RWPE1 (cell line): ENCODE measurements around the gene IFNG.
A peak's percentile ranks its signal among the peaks of the same experiment; 100 is the strongest.

Source experiments
- CTCF ChIA-PET: fragments of 350-600 bp; sonication (Branson Sonifier 250); formaldehyde crosslinking; extraction: SDS; loops from one replicate; lab custom pipeline; 2021; lab: Yijun Ruan, JAX
- POLR2A ChIA-PET: fragments of 400-600 bp; formaldehyde crosslinking; extraction: SDS; loops from one replicate; lab custom pipeline; 2020; ENCODE audit warnings: antibody characterized with exemption; ENCODE audit not compliant: low non-redundant PET; lab: Yijun Ruan, JAX
- DNase-seq: peaks from one replicate; pipeline ENCODE4 v3.0.0; 2012; ENCODE audit warnings: low spot score
- H3K27ac ChIP-seq: fragments of 450-650 bp; 2 replicates; pipeline ENCODE4 v1.5.1; 2017
- TF ChIP-seq, protein P1 (sequence below): fragments of 450-650 bp; conservative IDR thresholded peaks from 2 replicates; pipeline ENCODE4 v1.5.1; 2017; ENCODE audit warnings: low read depth, mild to moderate bottlenecking

Gene IFNG

DNA sequence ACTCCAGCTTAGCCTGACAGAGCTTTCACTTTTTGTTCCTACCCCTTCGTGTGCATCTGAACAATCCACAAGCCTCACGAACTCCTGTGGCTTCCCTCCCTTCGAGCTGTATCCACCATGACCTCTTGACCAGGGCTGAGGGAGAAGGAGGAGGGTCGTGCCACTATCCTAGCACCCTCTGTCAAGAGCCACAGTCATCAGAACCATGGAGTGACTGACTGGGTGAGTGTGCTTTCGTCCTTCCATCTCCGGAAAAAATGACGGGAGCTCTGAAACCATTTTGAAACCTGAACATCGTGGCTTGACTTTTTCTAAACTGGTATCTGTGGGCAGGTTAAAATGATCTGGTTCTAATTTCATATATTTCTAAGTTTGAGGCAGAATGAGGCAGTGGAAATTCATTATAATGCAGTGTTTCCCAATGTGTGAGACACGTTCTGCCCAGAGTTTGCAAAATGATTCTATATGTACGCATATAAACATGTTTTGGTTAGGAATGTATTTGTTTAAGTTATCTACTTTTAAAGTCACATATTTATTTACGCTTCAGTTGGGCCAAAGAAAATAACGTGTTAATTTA, 39.1 kb upstream of the IFNG start:
- ChIA-PET POLR2A (no interaction called here), CTCF (interaction anchor here (0.5 kb wide), 1 partner anchor 279 kb away, joined by 3 read pairs; no protein-coding TSS in a partner anchor)
- DNase-seq: no peak
- TF ChIP-seq, protein P1, sequence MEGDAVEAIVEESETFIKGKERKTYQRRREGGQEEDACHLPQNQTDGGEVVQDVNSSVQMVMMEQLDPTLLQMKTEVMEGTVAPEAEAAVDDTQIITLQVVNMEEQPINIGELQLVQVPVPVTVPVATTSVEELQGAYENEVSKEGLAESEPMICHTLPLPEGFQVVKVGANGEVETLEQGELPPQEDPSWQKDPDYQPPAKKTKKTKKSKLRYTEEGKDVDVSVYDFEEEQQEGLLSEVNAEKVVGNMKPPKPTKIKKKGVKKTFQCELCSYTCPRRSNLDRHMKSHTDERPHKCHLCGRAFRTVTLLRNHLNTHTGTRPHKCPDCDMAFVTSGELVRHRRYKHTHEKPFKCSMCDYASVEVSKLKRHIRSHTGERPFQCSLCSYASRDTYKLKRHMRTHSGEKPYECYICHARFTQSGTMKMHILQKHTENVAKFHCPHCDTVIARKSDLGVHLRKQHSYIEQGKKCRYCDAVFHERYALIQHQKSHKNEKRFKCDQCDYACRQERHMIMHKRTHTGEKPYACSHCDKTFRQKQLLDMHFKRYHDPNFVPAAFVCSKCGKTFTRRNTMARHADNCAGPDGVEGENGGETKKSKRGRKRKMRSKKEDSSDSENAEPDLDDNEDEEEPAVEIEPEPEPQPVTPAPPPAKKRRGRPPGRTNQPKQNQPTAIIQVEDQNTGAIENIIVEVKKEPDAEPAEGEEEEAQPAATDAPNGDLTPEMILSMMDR: no peak
- H3K27ac ChIP-seq: no peak overlapping the region

DNA sequence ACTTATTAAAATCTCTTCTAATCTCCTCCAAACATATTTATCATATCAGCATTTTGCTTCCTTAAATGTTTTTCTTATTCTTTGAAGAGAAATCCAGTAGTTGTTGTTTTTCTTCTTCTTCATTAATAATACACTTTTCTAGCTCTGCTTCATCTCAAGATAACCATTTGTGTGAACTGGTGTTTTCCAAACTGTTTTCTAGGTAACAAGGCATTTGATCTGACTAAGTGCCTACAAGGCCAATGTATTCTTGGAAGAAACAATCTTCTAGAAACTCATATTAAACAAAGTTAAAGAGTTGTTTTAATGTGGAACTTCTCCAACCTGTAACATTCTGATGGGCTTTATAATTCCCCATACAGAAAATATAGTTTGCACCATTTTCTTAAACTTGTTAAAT, 30.8 kb upstream of the IFNG start:
- ChIA-PET CTCF (interaction anchor here (0.7 kb wide), 1 partner anchor 385 kb away, joined by 3 read pairs; no protein-coding TSS in a partner anchor), POLR2A (no interaction called here)
- H3K27ac ChIP-seq: no peak overlapping the region
- no peak for DNase-seq
- TF ChIP-seq, protein P1: no peak

DNA sequence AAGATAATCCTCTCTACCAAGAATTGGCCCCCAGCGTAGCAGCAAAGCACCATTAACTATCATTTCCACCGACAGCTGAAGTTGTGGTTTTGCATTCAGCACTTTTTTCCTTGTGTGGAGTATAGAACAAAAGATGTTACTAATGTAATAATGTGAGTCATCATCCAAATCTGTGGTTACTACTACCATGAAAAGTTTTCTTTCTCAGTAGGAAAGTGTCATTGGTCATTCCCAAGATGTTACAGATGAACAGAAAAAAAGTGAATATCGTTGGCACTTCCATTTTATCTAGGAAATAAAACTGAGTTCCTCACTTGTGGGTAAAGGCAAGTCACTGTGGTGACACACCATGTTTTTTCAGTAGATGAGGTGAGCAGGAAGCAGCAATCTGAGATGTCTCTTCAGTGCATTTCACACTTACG, 30.3 kb upstream of the IFNG start:
- ChIA-PET CTCF (interaction anchor here (0.7 kb wide), 1 partner anchor 542 kb away, joined by 3 read pairs; no protein-coding TSS in a partner anchor), POLR2A (no interaction called here)
- DNase-seq: peak; percentile 71

DNA sequence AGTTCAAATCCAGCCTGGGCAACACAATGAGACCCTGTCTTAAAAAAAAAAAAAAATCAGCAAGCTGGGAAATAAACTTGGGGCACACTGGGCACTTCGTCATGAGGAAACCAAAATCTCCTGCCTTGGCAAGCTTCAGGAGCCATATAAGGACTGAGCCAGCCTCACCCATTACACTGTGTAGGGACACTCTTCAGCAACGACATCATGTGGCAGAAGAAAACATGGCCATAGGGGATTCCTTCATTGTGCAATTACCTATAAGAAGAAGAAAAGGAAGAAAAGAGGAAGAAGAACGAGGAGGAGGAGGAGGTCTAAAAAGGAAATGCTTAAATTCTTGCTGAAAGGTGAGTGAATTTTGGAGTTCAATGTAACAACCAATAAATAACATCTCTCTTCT, 26.1 kb upstream of the IFNG start:
- DNase-seq: no peak
- H3K27ac ChIP-seq: no peak overlapping the region
- POLR2A ChIA-PET: no interaction called here
- CTCF ChIA-PET: interaction anchor here (0.6 to 0.7 kb wide), 2 partner anchors 532 to 1520 kb away, joined by 3 read pairs; no protein-coding TSS in a partner anchor
- TF ChIP-seq, protein P1: no peak

More for the DNA sequence above, 30.3 kb upstream of the IFNG start:
- H3K27ac ChIP-seq: no peak overlapping the region
- TF ChIP-seq, protein P1: no peak

DNA sequence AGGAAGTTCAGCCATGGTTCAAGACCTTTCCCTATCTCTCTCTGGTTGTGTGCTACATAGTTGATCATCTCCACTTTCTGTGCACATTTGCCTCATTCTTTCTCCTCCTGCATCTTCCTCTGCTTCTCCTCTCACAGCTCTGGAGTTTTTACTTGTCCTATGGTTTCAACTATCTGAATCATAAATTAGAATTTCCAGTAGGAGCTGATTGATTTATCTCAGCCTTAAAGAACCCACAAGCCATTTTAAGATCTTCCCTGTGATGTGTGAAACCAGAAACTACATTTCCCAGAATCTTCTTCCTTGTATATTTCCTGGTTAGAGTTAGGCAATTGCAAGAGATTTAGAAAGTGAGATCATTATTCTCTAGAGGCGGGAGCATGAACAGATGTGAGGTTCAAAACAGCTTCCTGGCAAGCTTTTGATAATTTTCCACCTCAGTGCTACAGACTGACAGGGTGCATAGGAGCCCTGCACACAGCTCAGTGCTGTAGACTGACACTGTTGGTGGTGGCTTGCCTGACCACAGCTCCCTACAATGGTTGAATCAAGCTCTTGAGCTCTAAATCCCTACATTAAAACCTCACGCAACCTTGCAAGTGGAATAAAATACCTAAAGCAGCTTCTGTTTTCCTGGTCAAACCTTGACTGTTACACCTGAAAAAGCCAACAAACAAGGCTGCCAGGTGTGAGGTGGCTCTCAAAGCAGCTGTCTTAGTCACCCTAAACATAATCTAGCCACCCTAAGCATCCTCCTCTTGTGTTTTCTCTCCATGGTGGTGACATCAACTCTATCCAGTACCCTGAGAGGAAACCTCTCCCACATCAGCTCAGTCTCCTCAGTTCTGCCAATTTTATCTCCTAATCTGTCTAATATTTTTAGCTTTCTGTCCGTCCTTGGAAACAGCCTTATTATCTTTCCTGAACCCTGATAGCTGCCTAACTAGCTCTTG, 21.5 kb upstream of the IFNG start:
- TF ChIP-seq, protein P1: no peak
- CTCF ChIA-PET: no interaction called here
- POLR2A ChIA-PET: interaction anchor here (0.7 kb wide), 1 partner anchor 13 kb away, joined by 3 read pairs; no protein-coding TSS in a partner anchor
- no peak overlapping the region for H3K27ac ChIP-seq
- DNase-seq: no peak

DNA sequence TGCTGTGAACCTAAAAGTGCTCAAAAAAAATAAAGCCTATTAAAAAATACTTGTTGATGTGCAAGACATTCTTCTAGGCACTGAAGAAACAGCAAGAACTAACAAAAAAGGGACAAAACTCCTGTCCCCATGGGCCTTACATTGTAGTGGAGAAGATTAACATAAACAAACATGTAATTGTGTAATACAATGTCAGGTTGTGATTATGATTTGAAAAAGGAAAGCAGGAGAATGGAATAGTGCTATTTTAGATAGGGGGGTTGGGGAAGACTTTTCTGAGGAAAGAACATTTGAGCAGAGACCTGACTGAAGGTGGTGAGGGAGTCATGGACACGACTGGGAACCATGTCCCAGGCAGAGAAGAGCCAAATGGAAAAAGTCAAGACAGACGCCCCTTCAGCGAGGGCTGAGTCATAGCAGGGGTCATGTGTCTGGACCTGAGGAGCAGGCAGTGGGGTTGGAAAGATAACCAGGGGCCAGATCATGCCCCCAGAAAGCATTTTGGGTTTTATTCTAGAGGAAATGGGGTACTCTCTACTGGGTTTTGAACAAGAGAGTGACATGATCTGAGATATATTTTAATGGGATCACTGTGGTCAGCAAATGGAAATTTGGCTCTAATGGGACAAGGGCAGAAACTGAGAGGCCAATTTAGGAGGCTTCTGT, 19.4 kb upstream of the IFNG start:
- POLR2A ChIA-PET: no interaction called here
- no peak overlapping the region for H3K27ac ChIP-seq
- no peak for DNase-seq
- CTCF ChIA-PET: interaction anchor here (0.7 kb wide), 2 partner anchors 10 to 393 kb away, joined by 3 read pairs; no protein-coding TSS in a partner anchor
- TF ChIP-seq, protein P1: no peak
